Diencephalon (tissue), 1 donor: ENCODE measurements around the gene C5AR1. TPM values are rescaled to one million over a fixed set of nuclear protein-coding genes. Genes with fewer than 3 reads are reported as not detected.

Source experiments
- total RNA-seq: library from RNA; depleted of rRNA; stranded (reverse); fragments of >200 nt; gene quantifications from one replicate; pipeline ENCODE4 v1.2.3, GENCODE V29; 2014

The C5AR1 gene
- 0.46 TPM for total RNA-seq

DNA sequence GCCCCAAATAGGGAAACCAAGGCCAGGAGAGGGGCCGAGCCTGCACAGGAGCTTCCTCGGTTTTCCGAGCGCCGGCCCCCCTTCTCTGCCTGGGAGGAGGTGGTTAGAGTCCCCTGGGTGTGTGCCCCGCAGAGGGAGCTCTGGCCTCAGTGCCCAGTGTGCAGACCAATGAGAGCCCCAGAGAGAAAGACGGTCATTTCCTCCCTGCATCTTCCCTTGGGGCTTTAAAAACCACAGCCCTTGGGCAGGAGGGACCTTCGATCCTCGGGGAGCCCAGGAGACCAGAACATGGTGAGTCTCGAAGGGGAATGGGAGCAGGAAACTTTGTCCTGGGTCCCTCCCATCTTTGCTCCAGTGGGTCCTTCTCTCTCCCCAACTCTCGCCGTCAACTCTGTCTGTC is at the start of gene C5AR1:
C5AR1 (plus strand) TSS at position 254 of the 400 bp plus-strand sequence; CDS start at position 289, 35 bp downstream.

DNA sequence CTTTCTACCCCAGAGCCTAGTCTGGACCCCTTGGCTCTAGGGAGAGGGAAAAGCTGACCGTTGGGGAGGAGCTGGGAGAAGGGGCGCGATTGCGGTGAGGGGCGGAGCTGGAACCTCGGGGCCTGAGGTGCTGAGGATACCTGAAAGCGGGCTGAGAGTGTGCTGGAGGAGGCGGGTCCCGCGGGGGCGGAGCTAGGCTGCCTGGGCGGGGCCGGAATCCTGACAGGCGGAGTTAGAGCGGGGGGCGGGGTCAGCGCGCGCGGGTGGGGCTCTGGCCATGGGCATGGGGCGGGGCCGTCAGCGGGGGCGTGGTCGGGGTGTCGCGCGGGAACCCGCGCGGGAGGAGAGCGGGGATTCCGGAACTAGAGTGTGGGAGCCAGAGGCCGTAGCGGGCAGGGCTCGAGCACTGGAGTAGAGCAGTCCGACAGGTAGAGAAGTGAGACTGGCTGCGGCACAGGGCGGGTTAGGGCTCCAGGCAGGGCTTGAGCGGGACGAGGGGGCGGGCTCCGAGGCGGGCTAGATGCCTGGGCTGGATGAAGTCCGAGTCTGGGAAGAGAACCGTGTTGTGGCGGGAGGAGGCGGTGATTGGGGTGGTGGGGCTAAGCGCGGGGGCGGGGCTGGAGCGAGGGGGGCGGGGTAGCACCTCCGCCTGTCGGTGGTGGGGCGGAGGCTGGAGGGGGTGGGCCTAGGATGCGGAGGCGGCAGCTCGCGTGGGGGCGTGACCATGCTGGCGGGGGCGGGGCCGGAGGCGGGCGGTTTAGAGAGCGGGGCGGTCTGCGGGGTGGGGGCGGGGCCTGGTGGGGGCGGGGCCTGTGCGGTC is 35.4 kb upstream of the C5AR1 start, which contains the start of gene INAFM1:
INAFM1 (plus strand) TSS at position 815 of the 820 bp plus-strand sequence. CDS start 35 bp downstream, outside the sequence.

DNA sequence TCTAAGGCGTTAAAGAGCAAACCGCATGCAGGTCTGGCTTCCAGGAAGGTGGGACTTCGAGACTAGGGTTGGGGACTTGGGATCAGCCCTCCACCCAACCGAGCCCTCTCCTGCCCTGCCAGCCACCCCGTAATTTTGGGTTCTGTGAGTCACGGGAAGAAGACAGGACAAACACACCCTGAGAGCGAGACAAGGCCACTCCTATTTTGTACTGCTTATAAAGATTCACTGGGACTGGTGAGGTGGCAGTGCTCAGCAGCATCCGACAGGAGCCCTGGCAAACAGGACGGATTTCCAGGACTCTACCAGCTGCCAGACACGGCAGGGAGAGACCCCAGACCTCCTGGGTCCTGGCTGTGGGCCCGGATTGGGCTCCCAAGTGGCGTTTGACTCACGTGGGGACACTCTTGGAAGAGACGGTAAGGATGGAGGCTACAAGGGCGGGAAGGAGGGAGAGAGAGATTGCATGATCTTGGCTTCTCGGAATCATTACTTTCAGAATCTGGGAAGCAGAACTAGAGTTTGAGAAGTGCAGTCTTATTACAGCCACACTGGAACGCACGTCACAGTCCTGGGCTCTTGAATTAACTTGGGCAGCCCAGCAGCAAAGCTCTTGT is 22.4 kb downstream of the C5AR1 start, which contains the start of gene C5AR2:
C5AR2 (plus strand) TSS at position 245 of the 617 bp plus-strand sequence. CDS start 8,625 bp downstream, outside the sequence.

DNA sequence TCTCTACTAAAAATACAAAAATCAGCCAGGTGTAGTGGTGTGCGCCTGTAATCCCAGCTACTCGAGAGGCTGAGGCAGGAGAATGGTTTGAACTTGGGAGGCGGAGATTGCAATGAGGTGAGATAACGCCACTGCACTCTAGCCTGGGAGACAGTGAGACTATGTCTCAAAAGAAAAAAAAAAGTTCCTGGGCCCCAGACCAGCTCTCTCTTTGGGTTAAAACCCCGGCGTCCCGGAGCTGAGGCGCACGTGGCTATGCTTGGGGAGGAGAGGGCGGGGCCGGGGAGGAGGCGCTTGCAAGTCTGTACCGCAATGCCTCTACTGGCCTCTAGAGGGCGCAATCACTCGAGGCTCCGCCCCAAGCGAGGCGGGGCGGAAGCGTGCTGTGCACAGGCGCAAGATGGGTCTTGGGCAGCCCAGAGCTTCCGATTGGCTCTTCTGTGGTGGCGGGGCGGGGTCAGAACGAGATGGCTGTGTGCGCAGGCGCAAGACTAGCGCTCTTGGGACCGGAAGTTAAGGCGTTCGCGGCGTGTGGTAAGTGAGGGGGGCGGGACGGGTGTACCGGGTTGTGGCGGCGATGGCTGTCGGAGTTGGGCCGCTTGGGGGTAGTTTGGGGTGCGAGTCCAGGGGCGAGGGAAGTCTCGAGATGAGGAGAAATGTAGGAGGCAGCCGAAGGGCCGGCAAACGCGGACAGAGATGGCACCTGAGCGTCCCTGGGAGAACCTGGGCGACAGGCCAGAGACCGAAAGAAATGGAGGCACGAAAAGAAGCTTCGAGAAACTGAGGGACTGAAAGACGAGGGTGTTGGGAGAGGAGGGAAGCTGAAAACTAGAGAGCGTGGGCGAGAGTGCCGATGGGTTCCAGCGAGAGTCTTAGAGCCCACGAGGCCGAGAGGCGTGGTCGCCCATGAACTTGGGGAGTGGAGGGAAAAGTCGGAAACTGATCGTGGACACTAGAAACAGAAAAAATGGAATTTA is 39.4 kb downstream of the C5AR1 start, which contains the start of gene DHX34:
DHX34 (plus strand) TSS at position 497 of the 977 bp plus-strand sequence. CDS start 3,716 bp downstream, outside the sequence.

Other genes with a start within 250 kb of the C5AR1 start
- 16.6 TPM for gene ZC3H4, start 196.1 kb upstream of the C5AR1 start, total RNA-seq
- 92.7 TPM for gene SAE1, start 179.0 kb upstream of the C5AR1 start, total RNA-seq
- gene BBC3, start 78.7 kb upstream of the C5AR1 start, total RNA-seq, result 6.7 TPM
- gene CCDC9, start 53.3 kb upstream of the C5AR1 start, total RNA-seq, result 3.0 TPM
- 4.8 TPM for gene INAFM1, start 35.0 kb upstream of the C5AR1 start, total RNA-seq
- gene C5AR2, start 22.3 kb downstream of the C5AR1 start, total RNA-seq, result 0.46 TPM
- 12.5 TPM for gene DHX34, start 39.5 kb downstream of the C5AR1 start, total RNA-seq
- 76.4 TPM for gene MEIS3, start 109.7 kb downstream of the C5AR1 start, total RNA-seq
- gene SLC8A2, start 162.0 kb downstream of the C5AR1 start, total RNA-seq, result 58.8 TPM
- 7.2 TPM for gene KPTN, start 174.4 kb downstream of the C5AR1 start, total RNA-seq
- gene NAPA, start 205.2 kb downstream of the C5AR1 start, total RNA-seq, result 62.7 TPM